Activated CD8-positive, alpha-beta T cell treated with anti-CD3 and anti-CD28 coated beads, Interleukin-2, amount 10 ng/mL, durations not matched to agents 7 days and 5 days (primary cell): ENCODE measurements around the gene VMAC. TPM values are rescaled to one million over a fixed set of nuclear protein-coding genes. Genes with fewer than 3 reads are reported as not detected.

Experiments used
- ATAC-seq: fragments of 150-1000 bp; cut with Tn5 transposase; one replicate; pipeline ENCODE4 v1.10.0; 2021; ENCODE audit warnings: moderate library complexity
- CTCF ChIA-PET: fragments of 350-600 bp; sonication (Branson Sonifier 250); formaldehyde crosslinking; loops from one replicate; lab custom pipeline; 2021; ENCODE audit warnings: antibody characterized with exemption; lab: Charles Lee
- POLR2A ChIA-PET: fragments of 350-600 bp; sonication (Branson Sonifier 250); formaldehyde crosslinking; loops from one replicate; lab custom pipeline; 2021; ENCODE audit warnings: antibody characterized with exemption; lab: Charles Lee
- DNase-seq: peaks from one replicate; pipeline ENCODE4 v3.0.0-alpha.2; 2020
- H3K27ac Mint-ChIP-seq: one replicate; pipeline ENCODE4 v1.8.0; 2021; ENCODE audit warnings: mild to moderate bottlenecking, mixed read lengths
- H3K27me3 Mint-ChIP-seq: one replicate; pipeline ENCODE4 v1.8.0; 2021; ENCODE audit warnings: low read depth, mixed read lengths
- H3K36me3 Mint-ChIP-seq: one replicate; pipeline ENCODE4 v1.8.0; 2021; ENCODE audit warnings: low read depth, mixed read lengths
- H3K4me1 Mint-ChIP-seq: one replicate; pipeline ENCODE4 v1.8.0; 2021; ENCODE audit warnings: low read depth, mixed read lengths
- H3K4me3 Mint-ChIP-seq: one replicate; pipeline ENCODE4 v1.8.0; 2021; ENCODE audit warnings: mild to moderate bottlenecking, mixed read lengths
- H3K9me3 Mint-ChIP-seq: one replicate; pipeline ENCODE4 v1.8.0; 2022; ENCODE audit warnings: mixed read lengths; ENCODE audit not compliant: insufficient read depth
- total RNA-seq, 2 experiments: library from RNA; stranded (reverse); gene quantifications; one replicate each; pipeline ENCODE4 v1.2.3, GENCODE V29; 2021

VMAC gene
- total RNA-seq, 2 experiments from 2014 or later, result 6.2 to 6.8 TPM

GRCh38 chr19:5936292-5936592 is 31.6 kb downstream of the VMAC start:
- ChIA-PET CTCF (no interaction called here), POLR2A (no interaction called here)
- Mint-ChIP-seq H3K27me3 (no peaks in the 10 kb centered on the region), H3K27ac (no peak overlapping the region), H3K4me3 (no peak overlapping the region), H3K4me1 (no peaks in the 10 kb centered on the region), H3K9me3 (no peaks in the 10 kb centered on the region), H3K36me3 (peaks cover 29% of the 10 kb centered on the region)
- DNase-seq (no peak), ATAC-seq (no peak)

- Mint-ChIP-seq H3K4me1 (no peaks in the 10 kb centered on the region), H3K9me3 (no peaks in the 10 kb centered on the region), H3K4me3 (no peak overlapping the region), H3K27me3 (no peaks in the 10 kb centered on the region), H3K27ac (no peak overlapping the region), H3K36me3 (peaks cover 30% of the 10 kb centered on the region)
- ATAC-seq (no peak), DNase-seq (no peak)
- CTCF ChIA-PET, result interaction anchor here (0.9 to 1.8 kb wide), 3 partner anchors 11 to 134 kb away, joined by 3 to 4 read pairs (median 4); no protein-coding TSS in a partner anchor
- POLR2A ChIA-PET, result no interaction called here
These were observed 32.9 kb downstream of the VMAC start for GRCh38 chr19:5937550-5937949.

- ChIA-PET POLR2A (no interaction called here), CTCF (no interaction called here)
- Mint-ChIP-seq H3K27ac (no peak overlapping the region), H3K9me3 (no peaks in the 10 kb centered on the region), H3K4me3 (no peak overlapping the region), H3K27me3 (no peaks in the 10 kb centered on the region), H3K36me3 (peaks cover 27% of the 10 kb centered on the region), H3K4me1 (no peaks in the 10 kb centered on the region)
- ATAC-seq (no peak), DNase-seq (no peak)
These were observed 35.9 kb downstream of the VMAC start for GRCh38 chr19:5940260-5941208.

- Mint-ChIP-seq H3K4me3 (no peak overlapping the region), H3K27ac (peak overlapping the region; percentile 32), H3K36me3 (peaks cover 31% of the 10 kb centered on the region), H3K4me1 (peaks cover 8% of the 10 kb centered on the region), H3K27me3 (no peaks in the 10 kb centered on the region), H3K9me3 (no peaks in the 10 kb centered on the region)
- CTCF ChIA-PET, result interaction anchor here (2.3 kb wide), 1 partner anchor 138 kb away, joined by 11 read pairs; no protein-coding TSS in a partner anchor
- POLR2A ChIA-PET, result interaction anchor here (1.0 kb wide), 1 partner anchor 36 kb away, joined by 3 read pairs; the partner anchor contains the start of gene RANBP3
- DNase-seq, result no peak
- no peak for ATAC-seq
These were observed 37.0 kb downstream of the VMAC start for GRCh38 chr19:5941673-5942072.

GRCh38 chr19:5943045-5943444 is 38.4 kb downstream of the VMAC start:
- ChIA-PET POLR2A (no interaction called here), CTCF (interaction anchor here (2.3 to 2.5 kb wide), 2 partner anchors 25 to 139 kb away, joined by 9 to 11 read pairs; no protein-coding TSS in a partner anchor)
- peaks cover 32% of the 10 kb centered on the region for H3K36me3 Mint-ChIP-seq
- H3K4me3 Mint-ChIP-seq, result no peak overlapping the region
- no peak for ATAC-seq
- no peak for DNase-seq
- peaks cover 19% of the 10 kb centered on the region for H3K4me1 Mint-ChIP-seq
- H3K27me3 Mint-ChIP-seq, result no peaks in the 10 kb centered on the region
- peak overlapping the region; percentile 52 for H3K27ac Mint-ChIP-seq
- H3K9me3 Mint-ChIP-seq, result no peaks in the 10 kb centered on the region

GRCh38 chr19:5943623-5944022 is 39.0 kb downstream of the VMAC start:
- no peak for ATAC-seq
- Mint-ChIP-seq H3K4me1 (peaks cover 23% of the 10 kb centered on the region), H3K4me3 (no peak overlapping the region), H3K9me3 (no peaks in the 10 kb centered on the region), H3K27ac (peak overlapping the region; percentile 13), H3K27me3 (no peaks in the 10 kb centered on the region), H3K36me3 (peaks cover 31% of the 10 kb centered on the region)
- ChIA-PET CTCF (interaction anchor here (2.5 kb wide), 1 partner anchor 24 kb away, joined by 9 read pairs; no protein-coding TSS in a partner anchor), POLR2A (no interaction called here)
- no peak for DNase-seq

- Mint-ChIP-seq H3K4me1 (peaks cover 61% of the 10 kb centered on the region), H3K9me3 (no peaks in the 10 kb centered on the region), H3K27me3 (no peaks in the 10 kb centered on the region), H3K4me3 (no peak overlapping the region), H3K27ac (peak overlapping the region; percentile 75), H3K36me3 (peaks cover 41% of the 10 kb centered on the region)
- ATAC-seq (no peak), DNase-seq (no peak)
- ChIA-PET CTCF (interaction anchor here (1.4 to 9.2 kb wide), 6 partner anchors 9 to 143 kb away, joined by 3 to 75 read pairs (median 6); no protein-coding TSS in a partner anchor), POLR2A (interaction anchor here (0.7 to 1.0 kb wide), 2 partner anchors 15 to 22 kb away, joined by 3 read pairs; no protein-coding TSS in a partner anchor)
These were observed 42.8 kb downstream of the VMAC start for GRCh38 chr19:5947435-5947834.

GRCh38 chr19:5948752-5949564 is 44.3 kb downstream of the VMAC start:
- ChIA-PET CTCF (interaction anchor here (0.9 to 9.2 kb wide), 8 partner anchors 10 to 145 kb away, joined by 3 to 75 read pairs (median 8); no protein-coding TSS in a partner anchor), POLR2A (interaction anchor here (0.6 to 1.3 kb wide), 5 partner anchors 19 to 160 kb away, joined by 3 to 6 read pairs (median 3); partner anchors contain the start of gene RANBP3)
- H3K9me3 Mint-ChIP-seq, result no peaks in the 10 kb centered on the region
- H3K36me3 Mint-ChIP-seq, result peaks cover 53% of the 10 kb centered on the region
- H3K27me3 Mint-ChIP-seq, result no peaks in the 10 kb centered on the region
- H3K4me1 Mint-ChIP-seq, result peaks cover 76% of the 10 kb centered on the region
- H3K27ac Mint-ChIP-seq, result peak overlapping the region; percentile 97
- ATAC-seq, result peak; percentile 30
- DNase-seq, result peak; percentile 31
- peak overlapping the region; percentile 66 for H3K4me3 Mint-ChIP-seq

GRCh38 chr19:5949792-5950305 is 45.2 kb downstream of the VMAC start:
- peak; percentile 65 for ATAC-seq
- Mint-ChIP-seq H3K36me3 (peaks cover 59% of the 10 kb centered on the region), H3K27ac (peak overlapping the region; percentile 97), H3K4me3 (peak overlapping the region; percentile 66), H3K4me1 (peaks cover 85% of the 10 kb centered on the region), H3K9me3 (no peaks in the 10 kb centered on the region), H3K27me3 (no peaks in the 10 kb centered on the region)
- peak; percentile 54 for DNase-seq
- POLR2A ChIA-PET, result interaction anchor here (0.6 to 1.1 kb wide), 3 partner anchors 20 to 46 kb away, joined by 3 to 4 read pairs (median 3); partner anchors contain the start of gene RANBP3
- CTCF ChIA-PET, result interaction anchor here (1.8 to 9.2 kb wide), 4 partner anchors 11 to 72 kb away, joined by 7 to 75 read pairs (median 8); no protein-coding TSS in a partner anchor

- Mint-ChIP-seq H3K4me1 (peaks cover 91% of the 10 kb centered on the region), H3K27me3 (no peaks in the 10 kb centered on the region), H3K4me3 (peak overlapping the region; percentile 10), H3K36me3 (peaks cover 56% of the 10 kb centered on the region), H3K27ac (peak overlapping the region; percentile 97), H3K9me3 (no peaks in the 10 kb centered on the region)
- DNase-seq (no peak), ATAC-seq (no peak)
- ChIA-PET POLR2A (interaction anchor here (0.9 to 1.6 kb wide), 3 partner anchors 11 to 122 kb away, joined by 3 to 4 read pairs (median 4); no protein-coding TSS in a partner anchor), CTCF (interaction anchor here (1.0 to 9.2 kb wide), 5 partner anchors 11 to 71 kb away, joined by 3 to 75 read pairs (median 8); no protein-coding TSS in a partner anchor)
These were observed 46.1 kb downstream of the VMAC start for GRCh38 chr19:5950741-5951140.
